ENCODE results near the gene LARP7.
A peak's percentile ranks its signal among the peaks of the same experiment; 100 is the strongest.

Gene LARP7

GRCh38 chr4:112647785-112648184, 10.8 kb downstream of the LARP7 start:
- Histone ChIP-seq H3K27ac (no peak overlapping the region), H3K36me3 (replicated peaks) (peaks cover 19% of the 10 kb centered on the region), H3K27me3 (replicated peaks) (no peaks in the 10 kb centered on the region), H3K4me3 (ENCODE audit: low read depth, low read length) (no peak overlapping the region)
- in situ Hi-C loops (cut with HindIII; ENCODE audit: low pct_ligation_motif_present, low sequenced_read_pairs), result no loop called here
- DNase-seq, result peak; percentile 11
- TF ChIP-seq CTCF (IDR thresholded peaks at IDR 0.05; ENCODE audit: low read depth, low read length, missing control alignments), result no peak

GRCh38 chr4:112648263-112649054, 11.5 kb downstream of the LARP7 start:
- DNase-seq, result no peak

GRCh38 chr4:112649055-112649408, 12.1 kb downstream of the LARP7 start:
- no peak overlapping the region for H3K27ac ChIP-seq
- in situ Hi-C loops (cut with HindIII; ENCODE audit: low pct_ligation_motif_present, low sequenced_read_pairs), result no loop called here
- peaks cover 22% of the 10 kb centered on the region for H3K36me3 ChIP-seq (replicated peaks)

More at GRCh38 chr4:112648263-112649054, 11.5 kb downstream of the LARP7 start:
- H3K4me3 ChIP-seq (ENCODE audit: low read depth, low read length), result no peak overlapping the region
- TF ChIP-seq CTCF (IDR thresholded peaks at IDR 0.05; ENCODE audit: low read depth, low read length, missing control alignments), result no peak
- no peaks in the 10 kb centered on the region for H3K27me3 ChIP-seq (replicated peaks)
- H3K27ac ChIP-seq, result peak overlapping the region; percentile 52
- in situ Hi-C loops (cut with HindIII; ENCODE audit: low pct_ligation_motif_present, low sequenced_read_pairs), result no loop called here
- H3K36me3 ChIP-seq (replicated peaks), result peaks cover 19% of the 10 kb centered on the region

GRCh38 chr4:112650332-112650731, 13.4 kb downstream of the LARP7 start:
- no peak for TF ChIP-seq CTCF (IDR thresholded peaks at IDR 0.05; ENCODE audit: low read depth, low read length, missing control alignments)
- no peak for DNase-seq
- peaks cover 23% of the 10 kb centered on the region for H3K36me3 ChIP-seq (replicated peaks)
- H3K27ac ChIP-seq, result no peak overlapping the region
- H3K27me3 ChIP-seq (replicated peaks), result no peaks in the 10 kb centered on the region
- H3K4me3 ChIP-seq (ENCODE audit: low read depth, low read length), result no peak overlapping the region
- in situ Hi-C loops (cut with HindIII; ENCODE audit: low pct_ligation_motif_present, low sequenced_read_pairs), result no loop called here

More at GRCh38 chr4:112649055-112649408, 12.1 kb downstream of the LARP7 start:
- H3K4me3 ChIP-seq (ENCODE audit: low read depth, low read length), result no peak overlapping the region
- no peaks in the 10 kb centered on the region for H3K27me3 ChIP-seq (replicated peaks)
- TF ChIP-seq CTCF (IDR thresholded peaks at IDR 0.05; ENCODE audit: low read depth, low read length, missing control alignments), result no peak
- DNase-seq, result no peak

GRCh38 chr4:112651641-112652040, 14.7 kb downstream of the LARP7 start:
- peaks cover 17% of the 10 kb centered on the region for H3K36me3 ChIP-seq (replicated peaks)
- in situ Hi-C loops (cut with HindIII; ENCODE audit: low pct_ligation_motif_present, low sequenced_read_pairs), result no loop called here
- H3K4me3 ChIP-seq (ENCODE audit: low read depth, low read length), result no peak overlapping the region
- TF ChIP-seq CTCF (IDR thresholded peaks at IDR 0.05; ENCODE audit: low read depth, low read length, missing control alignments), result no peak
- no peaks in the 10 kb centered on the region for H3K27me3 ChIP-seq (replicated peaks)
- H3K27ac ChIP-seq, result no peak overlapping the region
- DNase-seq, result no peak

GRCh38 chr4:112652216-112652615, 15.3 kb downstream of the LARP7 start:
- Histone ChIP-seq H3K27me3 (replicated peaks) (no peaks in the 10 kb centered on the region), H3K36me3 (replicated peaks) (peaks cover 15% of the 10 kb centered on the region), H3K4me3 (ENCODE audit: low read depth, low read length) (no peak overlapping the region), H3K27ac (no peak overlapping the region)
- in situ Hi-C loops (cut with HindIII; ENCODE audit: low pct_ligation_motif_present, low sequenced_read_pairs), result no loop called here
- no peak for TF ChIP-seq CTCF (IDR thresholded peaks at IDR 0.05; ENCODE audit: low read depth, low read length, missing control alignments)
- no peak for DNase-seq

All from brain microvascular endothelial cell (primary cell).